NOMO-1 treated with DMSO at 0.1 percent for 48 hours (cell line): ENCODE measurements around the gene ITGA6.

ENCODE experiments used
- DNase-seq: peaks from one replicate; lab custom pipeline; 2025; ENCODE audit not compliant: unreplicated experiment; lab: John Stamatoyannopoulos, UW

The ITGA6 gene

DNA sequence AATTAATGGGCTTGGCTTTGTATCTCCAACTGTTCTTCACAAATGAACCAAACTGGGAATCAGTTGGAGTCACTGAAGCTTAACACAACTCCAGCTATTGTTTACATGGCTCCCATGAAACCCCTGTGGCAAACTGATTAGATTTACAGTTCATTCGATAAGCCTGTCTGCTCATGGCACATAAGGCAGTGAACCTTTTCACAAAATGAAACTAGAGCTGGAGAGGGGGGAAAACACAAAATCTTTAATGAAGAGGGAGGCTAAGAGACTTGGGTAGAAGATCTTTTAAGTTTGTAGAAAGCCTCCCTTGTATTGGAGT lies 11.6 kb upstream of the ITGA6 start:
- no peak for DNase-seq

DNA sequence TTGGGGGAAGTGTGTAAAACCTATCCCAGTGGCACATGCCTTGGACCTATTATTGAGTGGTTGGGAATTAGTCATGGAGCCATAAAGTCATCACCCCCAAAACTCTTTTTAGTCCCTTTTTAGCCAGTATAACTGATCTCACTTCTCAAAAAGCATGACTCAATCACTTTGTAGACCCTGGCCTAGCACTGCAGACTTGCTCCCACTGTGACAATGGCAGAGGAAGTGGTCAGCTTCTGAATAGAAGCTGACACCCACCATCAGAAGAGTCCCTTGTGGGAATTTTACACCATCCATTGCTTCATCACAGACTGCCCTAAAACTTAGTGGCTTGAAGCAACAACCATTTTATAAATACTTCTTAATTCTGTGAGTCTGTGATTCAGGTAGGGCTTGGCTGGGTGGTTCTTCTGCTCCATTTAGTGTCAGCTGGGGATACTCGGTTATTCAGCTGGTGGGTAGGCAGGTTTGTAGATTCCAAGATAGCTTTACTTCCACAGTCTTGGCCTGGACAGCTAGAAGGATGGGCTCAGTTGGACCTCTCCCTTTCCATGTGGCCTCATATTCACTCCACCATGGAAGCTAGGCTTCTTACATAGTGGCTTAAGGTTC lies 10.8 kb upstream of the ITGA6 start:
- peak; percentile 77 for DNase-seq

DNA sequence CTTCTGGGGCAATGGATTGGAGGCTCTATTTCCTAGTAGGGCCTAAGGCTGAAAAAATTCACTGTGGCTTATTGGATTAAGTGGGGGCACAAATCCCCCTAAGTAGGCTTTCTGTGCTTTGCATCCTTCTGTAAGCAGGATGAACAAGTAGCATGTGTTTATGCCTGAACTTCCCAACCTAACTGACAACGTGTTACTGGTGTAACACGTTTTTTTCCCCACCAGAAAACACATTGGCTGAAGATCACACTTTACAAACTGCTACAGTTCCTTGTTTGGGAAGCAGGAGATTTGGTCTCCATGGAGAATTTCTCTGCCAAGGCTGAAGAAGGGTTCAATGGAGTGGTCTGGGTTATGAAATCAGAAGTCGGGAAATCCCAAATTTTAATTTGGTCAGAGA lies 7.2 kb upstream of the ITGA6 start:
- DNase-seq, result no peak

DNA sequence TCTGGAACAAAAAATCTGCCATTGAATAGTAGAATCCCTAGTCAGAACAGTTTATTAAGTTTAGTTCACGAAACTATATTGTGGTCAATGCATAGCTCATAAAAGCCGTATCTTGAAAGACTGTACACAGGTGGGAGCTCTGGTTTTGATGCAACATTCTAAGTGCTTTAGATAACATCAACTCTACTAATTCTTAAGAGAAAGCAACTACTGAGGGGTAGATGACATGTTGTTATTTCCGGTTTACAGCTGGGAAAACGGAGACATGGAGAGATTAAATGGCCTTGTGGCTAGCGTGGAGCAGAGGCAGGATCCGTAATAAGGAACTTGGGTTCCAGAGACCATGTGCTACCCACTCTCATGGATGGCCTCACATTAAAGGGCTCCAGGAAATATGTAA lies 4.2 kb upstream of the ITGA6 start:
- DNase-seq, result no peak

DNA sequence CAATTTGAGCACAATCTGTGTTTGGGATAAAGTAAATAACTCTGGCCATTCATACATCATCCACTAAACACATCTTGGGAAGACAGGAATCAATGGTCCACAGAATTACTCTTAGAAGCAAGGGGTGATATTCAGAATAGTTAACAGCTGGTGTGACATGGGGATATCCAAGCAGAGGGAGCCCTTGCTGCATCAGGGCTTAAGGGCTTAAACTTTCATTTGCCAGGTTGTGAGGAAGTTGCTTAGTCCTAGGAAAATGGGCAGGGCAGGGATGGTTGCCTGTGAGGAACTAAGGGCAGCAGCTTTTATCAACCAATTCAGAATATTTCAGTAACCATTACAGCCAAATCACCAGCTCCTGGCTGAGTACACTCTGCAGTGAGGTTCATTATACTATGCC lies 2.0 kb upstream of the ITGA6 start:
- DNase-seq, result no peak

DNA sequence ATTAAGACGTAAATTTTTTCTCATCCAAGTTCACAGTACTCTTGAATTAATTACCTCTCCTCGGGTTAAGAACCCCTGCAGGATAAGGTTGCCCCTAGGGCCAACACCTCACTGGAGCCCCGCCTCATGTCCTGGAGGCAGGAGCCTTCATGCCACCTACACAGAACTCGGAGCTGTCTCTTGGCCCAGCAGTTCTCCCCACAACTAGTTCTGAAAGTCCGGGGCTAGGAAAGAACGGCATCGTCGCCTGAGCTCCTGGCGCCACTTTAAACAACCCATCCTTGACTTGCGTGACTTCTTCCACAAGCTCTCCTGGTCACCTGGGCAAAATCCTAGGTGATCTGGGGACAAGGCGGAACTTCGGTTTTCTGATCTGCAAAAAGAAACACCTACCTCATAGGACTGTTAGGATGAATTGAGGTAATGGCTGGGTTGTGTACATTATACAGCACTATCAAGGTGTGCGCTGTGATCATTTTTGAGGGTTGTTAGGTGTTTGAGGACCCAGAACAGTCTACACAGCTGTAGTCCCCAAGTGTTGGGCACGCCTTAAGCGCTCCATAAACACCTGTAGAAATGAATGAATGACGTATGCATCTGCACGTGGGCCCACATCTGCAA lies 641 bp upstream of the ITGA6 start:
- DNase-seq, result no peak

DNA sequence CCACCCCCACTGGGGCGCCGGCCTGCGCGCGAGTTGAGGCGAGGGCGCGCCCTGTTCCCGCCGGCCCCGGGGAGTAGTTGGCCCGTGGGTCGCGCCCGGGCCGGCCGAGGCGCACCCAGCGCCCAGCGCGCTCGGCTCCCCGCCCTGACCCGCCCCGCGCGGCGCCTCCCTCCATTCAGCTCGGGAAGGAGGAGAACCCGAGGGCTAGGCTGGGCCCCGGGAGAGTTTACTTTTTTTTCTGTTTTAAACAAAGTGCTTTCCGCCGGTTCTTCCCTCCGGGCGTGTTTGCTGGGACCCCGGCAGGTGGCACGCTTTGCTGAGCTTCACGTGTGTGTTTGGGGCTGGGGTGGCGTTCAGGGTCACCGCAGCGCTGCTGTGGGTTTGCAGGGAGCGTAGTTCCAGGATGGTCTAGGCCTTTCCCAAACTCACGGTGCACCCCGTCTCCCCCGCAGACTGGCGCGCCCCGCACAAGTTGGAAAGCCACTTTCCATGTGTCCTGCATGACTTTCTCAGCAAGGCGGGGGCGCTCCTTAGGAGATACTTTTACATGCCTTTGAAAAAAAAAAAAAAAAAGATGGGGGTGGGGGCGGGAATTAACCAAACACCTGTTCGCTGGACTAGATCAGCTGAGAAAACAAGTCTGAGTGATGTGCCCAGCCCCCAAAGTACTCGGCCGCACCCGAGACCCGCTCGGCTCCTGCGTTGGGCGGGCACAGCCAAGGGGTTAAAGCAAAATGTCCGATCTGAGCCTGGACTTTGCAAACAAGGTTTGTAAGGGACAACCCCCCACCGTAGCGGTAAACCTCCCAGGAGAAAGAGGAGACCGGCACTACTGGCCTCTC lies 825 bp downstream of the ITGA6 start:
- no peak for DNase-seq

DNA sequence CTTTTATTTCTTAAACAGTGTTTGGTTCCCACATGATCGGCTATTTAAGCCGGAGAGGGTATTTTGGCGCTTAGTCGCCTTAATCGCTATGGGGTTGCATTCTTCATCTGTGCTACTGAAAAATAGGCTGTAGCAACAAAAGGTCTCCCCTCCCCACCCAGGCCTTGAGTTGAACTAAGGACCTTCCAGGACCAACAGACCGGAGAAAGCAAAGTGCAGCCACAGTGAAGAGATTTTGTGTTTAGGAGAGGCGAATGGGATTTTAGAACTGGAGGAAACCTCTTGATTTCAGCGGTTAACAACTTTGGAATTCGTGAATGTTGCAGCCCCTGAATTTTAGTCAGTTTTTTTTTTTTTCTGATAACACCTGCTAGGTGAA lies 1.4 kb downstream of the ITGA6 start:
- no peak for DNase-seq

DNA sequence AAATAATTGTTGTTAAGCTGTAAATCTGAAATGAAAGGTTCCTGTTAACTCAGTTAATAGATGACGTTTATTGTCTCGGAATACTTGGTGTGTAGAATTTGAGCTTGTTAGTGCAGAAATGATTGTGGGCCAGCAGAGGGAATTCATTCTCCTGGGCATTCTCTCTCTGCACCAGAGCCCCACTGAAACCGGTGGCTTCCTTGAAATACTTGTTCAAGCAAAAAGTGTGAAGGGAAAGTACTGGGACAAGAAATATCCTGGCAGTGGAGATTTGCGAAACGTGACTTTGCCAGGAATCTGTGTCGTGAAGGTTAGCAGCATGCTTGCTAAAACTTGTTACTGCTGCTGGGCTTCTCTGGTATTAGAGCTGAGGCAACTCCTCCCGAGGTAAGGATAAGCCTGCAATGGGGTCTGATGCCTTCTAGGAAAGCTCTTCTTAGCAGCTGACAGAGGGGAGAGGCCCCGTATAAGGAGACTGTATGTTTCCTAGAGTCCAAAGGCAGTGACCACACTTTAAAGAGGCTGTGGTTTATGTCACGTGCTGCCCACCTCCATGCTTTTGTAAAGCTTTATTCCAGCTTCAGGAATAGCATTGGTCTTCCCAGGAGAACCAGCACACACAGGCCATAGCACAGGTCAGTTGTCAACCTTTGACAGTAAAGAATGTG lies 2.0 kb downstream of the ITGA6 start:
- DNase-seq, result no peak

DNA sequence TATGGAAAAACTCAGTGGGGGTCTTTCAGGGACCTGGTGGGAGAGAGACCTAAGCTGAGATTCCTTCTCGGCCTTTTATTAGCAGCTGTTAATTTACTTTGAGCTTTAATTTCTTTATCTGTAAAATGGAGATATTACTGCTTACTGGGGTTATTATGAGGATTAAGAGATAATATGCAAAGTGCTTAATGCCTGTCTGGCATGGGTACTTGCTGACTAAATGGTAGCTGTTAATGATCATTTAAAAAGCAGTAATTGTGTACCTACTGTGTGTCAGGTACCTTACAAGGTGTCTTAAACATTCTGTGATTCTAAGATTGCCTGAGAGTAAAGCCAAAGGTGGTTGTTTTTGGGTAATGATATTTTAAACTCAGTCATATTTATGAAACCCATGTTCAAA lies 2.6 kb downstream of the ITGA6 start:
- no peak for DNase-seq

DNA sequence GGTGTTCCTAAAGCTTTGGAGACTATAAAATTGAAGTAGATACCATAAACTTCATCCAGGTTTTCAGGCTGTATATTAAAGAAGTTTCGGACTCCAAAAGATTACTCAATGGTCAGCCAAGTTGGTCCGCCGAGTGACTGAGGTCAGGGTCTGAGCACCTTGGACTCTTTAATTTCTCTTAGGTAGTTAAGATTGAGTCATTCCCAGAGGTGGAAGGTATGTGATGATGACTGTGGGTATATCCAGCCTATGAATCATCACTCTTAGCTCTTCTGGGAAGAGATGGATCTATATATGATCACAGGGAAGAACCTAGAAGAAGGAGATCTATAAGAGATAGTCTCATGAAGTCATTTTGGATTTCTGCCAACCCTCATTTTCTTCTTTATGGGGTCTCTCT lies 3.3 kb downstream of the ITGA6 start:
- DNase-seq, result no peak

DNA sequence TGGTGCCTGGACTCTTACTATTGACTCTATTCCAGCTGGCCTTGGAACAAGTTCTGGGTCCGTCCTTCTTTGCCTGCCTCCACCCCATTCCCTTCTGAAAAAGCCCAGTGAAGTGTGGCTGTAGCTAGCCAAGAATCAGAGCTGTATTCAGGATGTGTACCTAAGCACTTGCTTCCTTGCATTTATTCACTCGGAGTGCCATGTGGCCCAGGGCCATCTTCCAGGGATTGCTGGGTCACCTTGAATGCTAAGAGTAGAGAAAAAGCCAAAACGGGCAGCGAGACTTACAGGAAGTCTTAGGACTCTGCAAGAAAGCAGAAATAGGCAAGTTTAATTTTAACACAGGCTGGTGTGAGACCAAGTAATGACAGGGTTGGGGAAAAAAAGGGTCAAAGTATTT lies 4.1 kb downstream of the ITGA6 start:
- DNase-seq, result peak; percentile 42

DNA sequence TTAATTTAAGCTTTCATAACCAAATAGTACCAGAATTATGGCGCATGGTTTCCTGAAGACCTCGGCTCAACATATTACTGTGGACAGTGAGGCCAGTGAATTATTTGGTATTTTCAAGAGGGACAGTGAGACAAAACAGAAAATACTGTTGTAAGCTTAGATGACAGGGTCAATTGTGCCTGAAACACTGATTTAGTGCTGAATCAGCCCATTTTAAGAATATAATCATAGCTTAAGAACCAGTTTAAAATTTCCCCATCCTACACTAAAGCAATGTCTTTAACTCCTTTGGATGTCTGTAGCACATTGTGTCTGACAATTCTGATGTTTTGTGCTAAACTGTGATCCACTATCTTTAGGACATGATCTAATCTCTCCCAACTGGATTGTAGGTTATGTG lies 4.6 kb downstream of the ITGA6 start:
- no peak for DNase-seq

DNA sequence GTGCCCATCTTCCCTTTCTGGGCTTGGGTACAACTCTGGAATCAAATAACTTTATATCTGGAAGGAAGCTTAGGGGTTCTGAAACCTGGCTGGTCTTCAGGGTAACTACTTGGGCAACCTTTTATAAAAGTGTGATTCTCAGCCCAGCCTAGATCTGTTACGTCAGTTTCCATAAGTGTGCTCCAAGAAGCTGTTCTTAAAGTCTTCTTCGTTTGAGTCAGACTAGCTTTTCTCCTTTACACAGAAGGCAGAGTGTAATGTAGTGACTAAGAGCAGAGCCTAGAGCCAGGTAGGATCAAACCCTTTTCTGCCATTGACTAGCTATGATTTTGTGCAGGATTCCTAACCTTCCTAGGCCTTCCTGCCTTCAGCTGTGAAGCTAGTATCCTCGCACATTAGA lies 5.8 kb downstream of the ITGA6 start:
- DNase-seq, result no peak

DNA sequence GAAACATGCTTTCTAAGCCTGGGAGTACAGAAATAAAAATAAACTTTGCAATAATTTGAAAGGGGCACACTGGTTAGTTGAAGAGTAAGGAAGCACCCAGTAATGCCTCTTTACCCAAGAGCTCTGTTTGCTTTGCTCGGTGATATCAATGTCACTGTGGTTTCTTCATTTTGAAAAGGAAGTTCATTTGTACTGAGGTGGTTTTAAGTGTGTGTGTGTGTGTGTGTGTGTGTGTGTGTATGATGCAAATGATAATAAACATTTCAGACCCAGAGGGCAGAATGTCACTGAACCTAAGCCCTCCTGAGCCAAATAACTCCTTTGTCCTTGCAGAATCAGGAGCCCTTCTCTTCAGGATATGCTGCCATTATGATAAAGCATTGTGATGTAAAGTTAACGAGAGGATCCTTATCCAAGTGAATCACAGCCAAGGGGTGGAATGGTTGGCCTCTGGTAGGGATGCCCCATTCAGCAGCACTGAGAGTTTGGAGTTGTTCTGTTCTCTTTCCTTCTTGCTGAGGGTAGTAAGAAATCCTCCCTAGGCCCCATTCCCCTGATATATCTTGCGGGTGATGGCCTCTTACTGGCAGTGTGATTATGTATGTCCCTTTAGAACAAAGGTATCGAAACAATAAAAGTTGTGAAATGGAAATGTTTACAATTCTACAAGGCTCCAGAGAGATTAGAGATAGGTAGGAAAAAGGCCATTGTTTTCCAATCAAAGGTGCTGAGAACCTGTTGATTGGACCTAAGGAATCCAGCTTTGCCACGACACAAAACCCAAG lies 7.6 kb downstream of the ITGA6 start:
- DNase-seq, result peak; percentile 73

DNA sequence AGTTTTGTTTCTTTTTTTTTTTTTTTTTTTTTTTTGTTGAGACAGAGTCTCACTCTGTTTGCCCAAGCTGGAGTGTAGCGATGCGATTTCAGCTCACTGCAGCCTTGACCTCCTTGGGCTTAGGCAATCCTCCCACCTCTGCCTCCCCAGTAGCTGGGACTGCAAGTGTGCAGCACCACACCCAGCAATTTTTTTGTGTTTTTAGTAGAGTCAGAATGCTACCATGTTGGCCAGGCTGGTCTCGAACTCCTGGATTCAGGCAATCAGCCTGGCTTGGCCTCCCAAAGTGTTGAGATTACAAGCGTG lies 8.2 kb downstream of the ITGA6 start:
- DNase-seq, result no peak

DNA sequence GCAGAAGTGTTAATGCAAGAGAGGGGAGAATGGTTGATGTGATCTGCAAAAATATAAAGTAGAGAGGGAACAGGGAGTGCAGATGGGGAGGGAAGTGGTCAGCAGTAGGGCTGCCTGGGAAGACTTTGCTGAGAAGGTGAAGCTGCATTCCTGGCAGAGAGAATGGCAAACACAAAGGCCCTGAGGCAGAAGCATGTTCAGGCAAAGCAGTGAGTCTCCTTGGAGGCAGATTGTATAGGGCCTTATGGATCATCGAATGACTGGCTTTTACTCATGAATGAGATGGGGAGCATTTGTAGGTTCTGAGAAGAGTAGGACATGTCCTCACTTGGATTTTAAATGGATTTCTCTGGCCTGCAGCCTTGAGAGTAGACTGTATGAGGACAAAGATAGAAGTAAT lies 9.5 kb downstream of the ITGA6 start:
- no peak for DNase-seq

DNA sequence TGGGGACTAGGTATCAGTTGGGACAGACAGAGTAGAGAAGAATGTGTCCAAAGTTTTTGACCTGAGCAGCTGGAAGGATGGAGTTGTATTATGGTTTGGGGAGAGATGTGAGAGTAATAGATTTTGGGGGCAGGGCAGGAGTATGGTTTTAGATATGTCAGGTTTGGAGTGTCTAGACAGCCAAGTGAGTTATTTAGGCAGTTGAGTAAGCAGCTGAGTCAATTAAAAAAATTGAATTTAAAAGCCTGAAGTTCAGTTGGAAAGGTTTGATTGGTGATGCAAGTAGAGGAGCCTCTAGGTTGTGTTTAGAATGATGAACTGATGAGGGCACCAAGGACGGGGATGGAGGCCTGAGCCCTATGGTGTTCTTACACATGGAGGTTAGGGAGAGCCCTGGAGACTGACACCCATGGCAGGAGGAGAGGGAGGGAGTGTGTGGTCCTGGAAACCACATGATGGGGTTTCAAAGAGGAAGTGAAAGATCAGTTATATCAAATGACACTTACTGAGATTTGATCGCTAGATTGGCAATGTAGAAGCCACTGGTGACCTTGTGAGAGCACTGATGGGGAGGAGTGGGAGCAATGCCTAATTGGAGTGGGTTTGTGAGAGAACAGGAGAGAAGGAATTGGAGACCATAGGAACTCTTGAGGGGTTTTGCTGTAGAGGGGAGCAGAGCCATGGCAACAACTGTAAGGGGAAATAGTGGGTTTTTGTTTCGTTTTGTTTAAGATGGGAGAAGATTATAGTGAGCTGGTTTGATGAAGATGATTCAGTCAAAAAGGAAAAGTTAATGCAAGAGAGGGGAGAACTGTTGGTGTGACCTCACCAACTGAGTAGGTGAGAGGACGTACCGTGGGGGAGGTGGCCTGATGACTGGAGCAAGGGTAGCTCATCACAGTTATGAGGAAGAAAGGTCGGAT lies 10.3 kb downstream of the ITGA6 start:
- DNase-seq, result peak; percentile 86

DNA sequence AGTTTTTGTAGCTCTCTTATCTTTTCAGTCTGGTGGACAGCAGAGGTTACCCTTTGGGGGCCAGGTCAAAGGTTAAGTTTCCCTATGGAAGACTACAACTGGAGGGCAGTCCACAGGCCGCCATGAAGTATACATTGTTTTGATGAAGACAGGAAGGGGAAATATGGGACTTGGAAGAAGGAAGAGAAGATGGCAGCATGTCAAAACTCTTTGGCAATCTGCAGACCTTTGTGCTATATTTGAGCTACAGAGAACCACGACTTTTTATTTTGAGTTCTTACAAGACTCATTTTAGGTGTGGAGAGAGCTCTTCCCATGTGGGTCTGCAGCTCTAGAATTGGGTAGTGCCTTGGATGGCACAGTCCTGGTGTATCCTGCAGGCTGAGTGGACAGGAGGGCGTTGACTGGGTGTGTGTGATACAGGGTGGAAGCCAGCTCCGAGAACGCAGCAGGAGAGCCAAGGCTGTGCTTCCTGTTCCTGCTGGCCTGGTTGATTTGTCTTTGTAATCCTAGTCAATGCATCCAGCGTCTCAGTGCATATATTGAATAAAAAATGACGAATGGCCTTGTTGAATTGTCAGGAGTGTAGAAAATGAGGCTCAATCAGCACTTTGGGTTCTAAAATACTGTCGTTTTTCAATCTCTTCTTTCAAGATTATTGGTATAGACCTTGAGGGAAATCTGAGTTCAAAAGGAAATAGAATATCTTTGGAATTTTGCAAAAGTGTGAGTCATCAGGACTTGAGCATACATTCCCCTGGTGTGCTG lies 11.5 kb downstream of the ITGA6 start:
- DNase-seq, result no peak

DNA sequence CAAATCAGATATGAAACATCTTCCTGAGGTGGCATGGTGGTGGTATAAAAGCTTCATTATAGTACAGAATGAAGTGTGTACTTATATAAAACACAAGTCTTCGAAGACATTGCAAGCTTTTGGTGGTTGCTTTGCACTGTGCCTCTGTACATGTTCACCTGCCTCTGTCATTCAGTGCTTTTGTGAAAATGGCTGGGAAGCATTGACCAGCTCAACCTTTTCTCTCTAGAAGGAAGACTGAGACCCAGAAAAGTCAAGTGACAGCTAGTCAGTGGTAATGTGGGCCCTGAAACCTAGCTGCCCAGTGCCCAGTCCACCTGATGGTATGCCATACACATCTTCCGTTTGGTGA lies 12.1 kb downstream of the ITGA6 start:
- DNase-seq, result no peak
